ENCODE measurements around the gene CKS2. TPM values are rescaled to one million over a fixed set of nuclear protein-coding genes. Genes with fewer than 3 reads are reported as not detected.

The CKS2 gene
- 385 to 467 TPM (median 397 TPM) in 5 replicates for total RNA-seq (2022; extraction: Qiagen RNA extraction)

GRCh38 chr9:89310475-89311345, at the start of gene CKS2:
Gene CKS2, plus strand, starts transcription at chr9:89311195. Its CDS starts 98 bp downstream, at chr9:89311293.

GRCh38 chr9:89318123-89319014, 7.4 kb downstream of the CKS2 start, which contains the start of gene SECISBP2:
Gene SECISBP2, plus strand, starts transcription at chr9:89318500. Its CDS starts 77 bp downstream, at chr9:89318577.

Other genes with a start within 250 kb of the CKS2 start
- gene SHC3, start 132.4 kb upstream of the CKS2 start, total RNA-seq (2022; extraction: Qiagen RNA extraction) = 0.32 to 0.59 TPM (median 0.54 TPM) in 5 replicates
- gene SECISBP2, start 7.3 kb downstream of the CKS2 start, total RNA-seq (2022; extraction: Qiagen RNA extraction) = 18.3 to 20.5 TPM (median 19.8 TPM) in 5 replicates
- 4.4 to 6.4 TPM (median 5.1 TPM) in 5 replicates for gene SEMA4D, start 186.9 kb downstream of the CKS2 start, total RNA-seq (2022; extraction: Qiagen RNA extraction)